GM12865 (cell line): ENCODE measurements around the gene GTPBP1.

ENCODE experiments used
- DNase-seq: peaks from one replicate; pipeline ENCODE4 v3.0.0; 2010; ENCODE audit warnings: low read depth
- H3K4me3 ChIP-seq: 2 replicates; pipeline ENCODE4 v1.5.1; 2011; ENCODE audit warnings: mild to moderate bottlenecking, low read depth, low read length, control low read depth
- CTCF ChIP-seq: IDR thresholded peaks from 2 replicates; pipeline ENCODE4 v1.5.1; 2011; ENCODE audit warnings: low read length, control low read depth, low read depth, inconsistent platforms; ENCODE audit not compliant: insufficient read depth; ENCODE audit errors: missing control alignments

Gene GTPBP1

GRCh38 chr22:38730411-38730871 is 24.7 kb downstream of the GTPBP1 start:
- H3K4me3 ChIP-seq: no peak overlapping the region
- no peak for TF ChIP-seq CTCF
- no peak for DNase-seq

- no peak overlapping the region for H3K4me3 ChIP-seq
- TF ChIP-seq CTCF: no peak
- DNase-seq: no peak
These were observed 26.0 kb downstream of the GTPBP1 start for GRCh38 chr22:38731703-38732161.

GRCh38 chr22:38732251-38732815 is 26.6 kb downstream of the GTPBP1 start:
- TF ChIP-seq CTCF: no peak
- no peak overlapping the region for H3K4me3 ChIP-seq
- no peak for DNase-seq

- no peak overlapping the region for H3K4me3 ChIP-seq
- peak; percentile 55 for DNase-seq
- peak; percentile 76 for TF ChIP-seq CTCF
These were observed 27.6 kb downstream of the GTPBP1 start for GRCh38 chr22:38733329-38733723.

GRCh38 chr22:38733724-38734381 is 28.1 kb downstream of the GTPBP1 start:
- H3K4me3 ChIP-seq: no peak overlapping the region
- no peak for DNase-seq
- no peak for TF ChIP-seq CTCF

GRCh38 chr22:38734421-38735100 is 28.8 kb downstream of the GTPBP1 start:
- H3K4me3 ChIP-seq: no peak overlapping the region
- TF ChIP-seq CTCF: no peak
- DNase-seq: no peak
